Progenitor cell of endocrine pancreas (in vitro differentiated cells): ENCODE measurements around the gene TCF3. TPM values are rescaled to one million over a fixed set of nuclear protein-coding genes. Genes with fewer than 3 reads are reported as not detected.

ENCODE experiments used
- DNase-seq: peaks from one replicate; pipeline ENCODE4 v3.0.0; 2021; ENCODE audit warnings: low spot score; ENCODE audit not compliant: unreplicated experiment
- H3K27ac Mint-ChIP-seq: 2 replicates; pipeline ENCODE4 v1.8.0; 2021; ENCODE audit warnings: mild to moderate bottlenecking, moderate library complexity, mixed read lengths
- H3K27me3 Mint-ChIP-seq: 2 replicates; pipeline ENCODE4 v1.8.0; 2021; ENCODE audit warnings: mixed read lengths
- H3K36me3 Mint-ChIP-seq: 2 replicates; pipeline ENCODE4 v1.8.0; 2022; ENCODE audit warnings: mixed read lengths; ENCODE audit not compliant: insufficient read depth
- H3K4me1 Mint-ChIP-seq: 2 replicates; pipeline ENCODE4 v1.8.0; 2021; ENCODE audit warnings: low read depth, mixed read lengths
- H3K4me3 Mint-ChIP-seq: 2 replicates; pipeline ENCODE4 v1.8.0; 2021; ENCODE audit warnings: low read depth, mild to moderate bottlenecking, moderate library complexity, mixed read lengths
- H3K9me3 Mint-ChIP-seq: 2 replicates; pipeline ENCODE4 v1.8.0; 2021; ENCODE audit warnings: low read depth, mixed read lengths
- total RNA-seq: library from RNA; stranded (reverse); gene quantifications from 2 replicates; pipeline ENCODE4 v1.2.1, GENCODE V29; 2021
- TF ChIP-seq, protein P1 (sequence below): fragments of 200-600 bp; sonication (generic); IDR thresholded peaks from one replicate; pipeline ENCODE4 v1.5.0; 2021; ENCODE audit warnings: antibody characterized with exemption, mild to moderate bottlenecking; ENCODE audit not compliant: unreplicated experiment

The TCF3 gene
- total RNA-seq, 1 donor from 2014 or later = 318 TPM

DNA sequence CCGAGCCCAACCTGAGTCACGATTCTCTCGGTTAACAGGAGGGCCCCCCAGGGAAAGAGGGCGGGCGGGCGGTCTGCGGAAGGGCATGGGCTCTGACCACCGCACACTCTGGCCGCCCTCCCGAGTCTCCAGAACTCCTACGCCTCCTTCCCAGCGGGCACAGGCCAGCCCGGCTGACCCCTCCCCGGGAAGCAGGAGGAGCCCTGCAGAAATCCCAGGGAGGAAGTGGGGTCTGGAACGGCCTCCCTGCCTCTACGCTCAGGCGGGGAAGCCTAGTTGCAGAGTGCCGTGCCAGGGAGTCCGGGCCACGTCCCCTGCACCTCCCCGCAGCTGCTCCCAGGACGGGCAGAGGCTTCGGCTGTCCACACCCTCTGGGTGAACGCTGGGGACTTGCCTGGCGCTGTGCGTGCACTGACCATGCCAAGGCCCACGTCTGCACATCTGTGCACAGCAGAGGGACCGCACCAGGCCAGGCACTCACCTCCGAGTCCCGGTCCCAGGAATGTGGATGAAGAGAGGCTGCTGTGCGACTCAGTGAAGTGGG lies 20.8 kb downstream of the TCF3 start:
- Mint-ChIP-seq H3K9me3 (no peaks in the 10 kb centered on the region), H3K4me3 (no peak overlapping the region), H3K27me3 (no peaks in the 10 kb centered on the region), H3K36me3 (peaks cover 12% of the 10 kb centered on the region), H3K4me1 (no peaks in the 10 kb centered on the region), H3K27ac (no peak overlapping the region)
- DNase-seq = no peak
- TF ChIP-seq, protein P1, sequence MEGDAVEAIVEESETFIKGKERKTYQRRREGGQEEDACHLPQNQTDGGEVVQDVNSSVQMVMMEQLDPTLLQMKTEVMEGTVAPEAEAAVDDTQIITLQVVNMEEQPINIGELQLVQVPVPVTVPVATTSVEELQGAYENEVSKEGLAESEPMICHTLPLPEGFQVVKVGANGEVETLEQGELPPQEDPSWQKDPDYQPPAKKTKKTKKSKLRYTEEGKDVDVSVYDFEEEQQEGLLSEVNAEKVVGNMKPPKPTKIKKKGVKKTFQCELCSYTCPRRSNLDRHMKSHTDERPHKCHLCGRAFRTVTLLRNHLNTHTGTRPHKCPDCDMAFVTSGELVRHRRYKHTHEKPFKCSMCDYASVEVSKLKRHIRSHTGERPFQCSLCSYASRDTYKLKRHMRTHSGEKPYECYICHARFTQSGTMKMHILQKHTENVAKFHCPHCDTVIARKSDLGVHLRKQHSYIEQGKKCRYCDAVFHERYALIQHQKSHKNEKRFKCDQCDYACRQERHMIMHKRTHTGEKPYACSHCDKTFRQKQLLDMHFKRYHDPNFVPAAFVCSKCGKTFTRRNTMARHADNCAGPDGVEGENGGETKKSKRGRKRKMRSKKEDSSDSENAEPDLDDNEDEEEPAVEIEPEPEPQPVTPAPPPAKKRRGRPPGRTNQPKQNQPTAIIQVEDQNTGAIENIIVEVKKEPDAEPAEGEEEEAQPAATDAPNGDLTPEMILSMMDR = no peak

DNA sequence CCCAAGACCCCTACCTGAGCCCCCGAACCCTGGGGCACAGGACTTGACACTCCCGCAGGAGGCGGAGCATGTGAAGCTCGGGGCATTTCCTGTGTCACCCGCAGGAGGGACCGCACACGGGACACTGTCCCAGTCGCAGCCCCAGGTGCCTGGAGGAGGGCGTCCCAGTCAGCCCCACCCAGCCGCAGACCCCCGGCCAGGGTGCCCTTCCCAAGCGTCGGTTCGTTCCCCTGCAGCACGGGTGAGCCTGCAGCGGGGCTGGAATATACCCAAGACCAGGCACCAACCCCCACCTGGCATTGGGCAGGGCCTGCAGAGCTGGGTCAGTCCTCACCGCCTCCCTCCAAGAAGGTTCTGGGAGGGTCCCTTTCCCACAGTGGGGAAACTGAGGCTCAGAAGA lies 21.6 kb downstream of the TCF3 start:
- H3K4me3 Mint-ChIP-seq = no peak overlapping the region
- TF ChIP-seq, protein P1 = no peak
- no peaks in the 10 kb centered on the region for H3K4me1 Mint-ChIP-seq
- H3K36me3 Mint-ChIP-seq = peaks cover 11% of the 10 kb centered on the region
- no peaks in the 10 kb centered on the region for H3K27me3 Mint-ChIP-seq
- no peaks in the 10 kb centered on the region for H3K9me3 Mint-ChIP-seq
- H3K27ac Mint-ChIP-seq = no peak overlapping the region
- DNase-seq = no peak

DNA sequence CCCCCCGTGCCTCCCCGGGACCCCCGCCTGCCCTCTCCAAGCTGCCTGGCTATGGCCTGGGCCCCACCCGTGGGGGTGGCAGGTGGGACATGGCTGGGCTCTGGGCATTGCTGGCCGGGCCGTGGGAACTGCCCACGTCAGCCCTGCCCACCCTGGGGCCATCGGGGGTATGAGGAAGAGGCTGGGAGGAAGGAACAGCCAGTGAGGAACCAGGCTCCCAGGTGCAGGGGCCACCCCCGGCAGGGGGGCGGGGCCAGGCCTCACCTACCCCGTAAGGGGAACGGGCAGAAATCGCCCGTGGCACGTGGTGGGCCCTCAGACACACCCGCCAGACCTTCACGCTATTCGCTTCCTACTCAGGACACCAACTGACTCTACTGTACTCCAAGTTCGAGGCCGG lies 22.4 kb downstream of the TCF3 start:
- Mint-ChIP-seq H3K27me3 (no peaks in the 10 kb centered on the region), H3K36me3 (peaks cover 7% of the 10 kb centered on the region), H3K4me3 (no peak overlapping the region), H3K4me1 (no peaks in the 10 kb centered on the region), H3K27ac (no peak overlapping the region), H3K9me3 (no peaks in the 10 kb centered on the region)
- TF ChIP-seq, protein P1 = no peak
- no peak for DNase-seq

DNA sequence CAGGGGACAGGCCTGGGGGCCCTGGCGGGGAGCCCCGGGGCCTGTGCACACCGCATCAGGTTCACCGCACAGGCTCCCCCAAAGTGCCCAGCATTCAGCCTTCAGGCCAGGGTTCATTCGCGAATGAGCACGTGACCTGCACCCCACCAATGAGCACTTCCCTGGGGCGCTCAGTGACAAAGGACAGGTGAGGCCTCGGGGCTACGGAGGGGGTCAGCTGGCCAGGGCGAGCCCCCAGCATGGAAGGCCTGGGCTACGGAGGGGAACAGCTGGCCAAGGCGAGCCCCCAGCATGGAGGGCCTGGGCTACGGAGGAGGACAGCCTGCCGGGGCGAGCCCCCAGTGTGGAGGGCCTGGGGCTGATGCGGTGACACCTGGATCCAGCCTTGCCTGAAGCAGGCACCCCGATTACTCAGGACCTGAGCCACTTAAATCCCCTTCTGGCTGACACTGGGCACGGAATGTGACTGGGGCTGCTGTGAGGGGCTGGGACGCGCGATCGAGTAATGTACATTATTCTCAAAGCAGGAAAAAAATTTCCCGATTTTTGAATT lies 23.1 kb downstream of the TCF3 start:
- Mint-ChIP-seq H3K4me3 (no peak overlapping the region), H3K4me1 (no peaks in the 10 kb centered on the region), H3K9me3 (no peaks in the 10 kb centered on the region), H3K27me3 (no peaks in the 10 kb centered on the region), H3K36me3 (peaks cover 9% of the 10 kb centered on the region), H3K27ac (no peak overlapping the region)
- no peak for DNase-seq
- TF ChIP-seq, protein P1 = no peak

DNA sequence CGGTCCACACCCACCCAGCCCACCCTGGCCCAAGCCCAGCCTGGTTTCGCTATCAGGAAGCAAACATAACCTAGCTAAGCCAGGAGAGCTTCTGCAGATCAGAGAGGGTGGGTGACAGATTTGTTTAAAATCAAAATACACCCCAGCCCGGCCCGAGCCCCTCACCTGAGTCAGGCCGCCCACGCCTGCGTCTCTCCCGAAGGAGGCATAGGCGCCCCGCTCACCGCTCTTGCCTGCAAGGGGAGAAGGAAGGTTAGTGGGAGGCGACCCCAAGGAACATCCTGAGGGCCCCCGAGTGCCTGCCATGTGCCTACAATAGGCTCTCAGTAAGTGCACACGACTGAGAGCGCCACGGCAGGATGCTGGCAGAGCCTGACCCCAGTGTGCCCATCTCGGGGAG lies 25.2 kb downstream of the TCF3 start:
- Mint-ChIP-seq H3K4me3 (no peak overlapping the region), H3K27ac (no peak overlapping the region), H3K27me3 (no peaks in the 10 kb centered on the region), H3K9me3 (no peaks in the 10 kb centered on the region), H3K36me3 (peaks cover 13% of the 10 kb centered on the region), H3K4me1 (no peaks in the 10 kb centered on the region)
- no peak for DNase-seq
- TF ChIP-seq, protein P1 = no peak
